Measurements from ENCODE around the gene HMCN2.
"Not testable (repeated sequence)": the region's sequence is repeated elsewhere in the genome, so short reads cannot be mapped to it uniquely, and the experiment has no call there.

Gene HMCN2

GRCh38 chr9:130400870-130401269 is 135.3 kb downstream of the HMCN2 start:
- DNase-seq: no peak

DNA sequence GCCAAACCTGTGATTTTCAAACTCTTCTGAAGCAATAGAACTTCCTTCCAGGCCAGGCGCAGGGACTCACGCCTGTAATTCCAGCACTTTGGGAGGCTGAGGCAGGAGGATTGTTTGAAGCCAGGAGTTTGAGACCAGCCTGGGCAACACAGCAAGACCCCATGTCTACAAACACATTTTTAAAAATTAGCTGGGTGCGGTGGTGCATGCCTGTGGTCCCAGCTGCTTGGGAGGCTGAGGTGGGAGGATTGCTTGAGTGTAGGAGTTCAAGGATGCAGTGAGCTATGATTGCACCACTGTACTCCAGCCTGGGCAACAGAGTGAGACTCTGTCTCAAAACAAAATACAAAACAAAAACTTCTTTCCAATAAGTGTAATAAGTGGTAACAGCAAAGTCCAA is 136.2 kb downstream of the HMCN2 start:
- DNase-seq: not testable (repeated sequence)

DNA sequence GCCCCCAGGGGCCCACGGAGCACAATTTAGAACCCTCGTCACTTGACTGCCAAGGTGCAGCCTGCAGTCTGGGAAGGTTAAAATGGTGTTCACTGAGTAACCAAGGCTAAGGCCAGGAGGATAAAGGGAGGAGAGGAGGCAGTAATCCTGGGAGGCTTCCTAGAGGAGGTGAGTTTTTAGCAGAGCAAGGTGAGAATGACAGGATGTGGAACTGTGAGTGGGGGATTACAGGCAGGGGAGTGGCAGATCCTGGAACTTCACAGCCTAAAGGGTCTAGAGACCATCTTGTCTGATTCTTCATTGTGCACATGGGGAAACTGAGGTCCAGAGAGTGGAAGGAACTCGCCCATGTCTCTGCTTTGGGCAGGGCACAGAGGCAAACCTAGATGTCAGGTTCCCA is 136.7 kb downstream of the HMCN2 start:
- DNase-seq: no peak

- no peak for DNase-seq
Measured at GRCh38 chr9:130402645-130403440, 137.3 kb downstream of the HMCN2 start.

GRCh38 chr9:130405657-130406257 is 140.2 kb downstream of the HMCN2 start:
- DNase-seq: no peak

DNA sequence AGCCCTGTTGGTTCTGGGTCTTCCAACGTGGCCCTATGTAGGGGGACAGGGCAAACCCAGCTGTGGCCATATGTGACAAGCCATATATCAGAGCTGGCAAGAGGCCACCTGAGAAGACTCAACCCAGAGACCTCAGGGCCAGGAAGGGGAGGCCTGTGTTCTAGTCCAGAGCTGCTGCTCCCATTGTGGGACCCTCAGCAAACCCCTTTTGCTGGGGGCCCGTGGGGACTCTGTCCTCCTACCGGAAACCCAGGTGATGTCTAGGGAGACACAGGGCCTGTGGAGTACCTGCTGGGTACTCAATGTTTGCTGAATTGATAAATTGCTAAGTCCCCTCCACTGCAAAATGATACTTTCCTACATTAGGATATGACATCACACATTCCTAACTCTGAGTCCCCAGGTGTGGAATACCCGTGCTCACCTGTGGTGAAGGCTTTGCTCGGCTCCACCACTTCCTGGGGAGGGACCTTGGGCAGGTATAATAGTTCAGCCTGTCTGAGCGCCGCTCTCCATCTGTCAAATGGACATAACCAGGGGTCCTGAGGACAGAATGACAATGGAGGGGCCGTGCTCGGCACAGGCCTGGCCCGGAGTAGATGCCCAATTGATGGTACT is 140.8 kb downstream of the HMCN2 start:
- no peak for DNase-seq

DNA sequence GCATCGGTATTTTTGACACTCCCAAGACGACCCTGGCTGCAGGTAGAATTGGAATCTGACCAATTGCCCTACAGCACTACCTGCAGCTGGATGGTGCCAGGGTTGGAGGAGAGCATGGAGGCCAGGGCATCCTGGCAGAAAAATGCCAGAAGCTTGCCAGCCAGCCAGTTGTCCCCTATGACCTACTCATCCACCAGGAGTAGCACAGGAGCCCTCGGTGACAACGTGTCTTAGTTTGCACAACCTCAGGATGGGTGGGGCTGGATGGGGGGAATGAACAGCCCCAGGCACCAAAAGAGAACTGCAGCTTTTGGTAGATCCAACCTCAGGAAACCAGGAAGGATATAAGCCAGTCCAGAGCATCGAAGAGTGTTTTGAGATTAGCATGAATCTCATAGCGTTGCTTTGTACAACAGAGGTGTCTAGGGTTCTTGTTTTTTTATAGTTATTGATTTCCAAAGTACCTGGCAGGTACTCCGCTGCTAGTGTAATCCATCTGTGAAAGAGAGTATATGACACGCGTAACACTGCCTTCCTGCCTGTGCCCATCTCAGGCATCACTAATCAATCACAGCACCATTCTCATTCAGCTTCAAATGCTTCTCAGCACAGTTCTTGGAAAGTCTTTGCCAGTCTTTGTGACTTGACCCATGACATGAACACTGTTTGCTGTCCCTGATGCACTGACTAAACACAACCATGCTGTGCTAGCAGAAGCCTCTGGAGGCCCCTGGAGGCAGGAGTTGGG is 142.5 kb downstream of the HMCN2 start:
- no peak for DNase-seq

GRCh38 chr9:130408669-130409068 is 143.1 kb downstream of the HMCN2 start:
- no peak for DNase-seq

DNA sequence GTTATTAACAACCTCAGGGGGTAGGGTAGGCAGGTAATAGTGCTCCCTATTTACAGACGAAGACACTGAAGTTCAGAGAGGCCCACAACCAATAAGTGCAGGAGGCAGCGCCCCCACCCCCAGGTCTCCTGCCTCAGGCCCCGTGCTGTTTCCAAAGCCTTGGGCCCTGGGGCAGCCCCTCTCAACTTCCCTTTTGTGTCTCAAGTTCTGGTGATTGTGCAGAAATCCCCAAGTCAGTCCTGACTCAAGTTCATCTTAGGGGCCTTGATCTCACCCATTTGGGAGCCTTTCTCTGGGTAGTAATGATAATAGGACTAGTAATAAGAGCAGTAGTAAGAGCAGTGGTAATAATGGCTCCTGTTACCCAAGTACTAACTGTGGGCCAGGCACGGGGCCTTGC is 143.7 kb downstream of the HMCN2 start:
- no peak for DNase-seq

DNA sequence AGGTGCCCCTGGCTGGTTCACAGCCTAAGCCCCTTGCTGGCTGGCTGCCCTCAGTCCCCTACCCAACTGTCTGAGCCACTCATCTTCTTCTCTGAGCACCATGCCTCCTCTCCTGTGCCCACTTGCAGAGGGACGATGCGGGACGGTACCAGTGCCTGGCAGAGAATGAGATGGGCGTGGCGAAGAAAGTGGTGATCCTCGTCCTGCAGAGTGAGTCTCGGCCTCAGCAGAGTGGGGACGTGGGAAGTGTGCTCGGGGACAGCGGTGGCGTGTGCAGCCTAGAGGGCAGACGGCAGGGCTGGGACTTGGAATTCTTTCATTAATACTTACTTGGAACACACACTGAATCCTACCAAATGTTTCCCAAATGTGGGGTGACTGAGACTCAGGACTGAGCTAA is 144.9 kb downstream of the HMCN2 start:
- no peak for DNase-seq

DNA sequence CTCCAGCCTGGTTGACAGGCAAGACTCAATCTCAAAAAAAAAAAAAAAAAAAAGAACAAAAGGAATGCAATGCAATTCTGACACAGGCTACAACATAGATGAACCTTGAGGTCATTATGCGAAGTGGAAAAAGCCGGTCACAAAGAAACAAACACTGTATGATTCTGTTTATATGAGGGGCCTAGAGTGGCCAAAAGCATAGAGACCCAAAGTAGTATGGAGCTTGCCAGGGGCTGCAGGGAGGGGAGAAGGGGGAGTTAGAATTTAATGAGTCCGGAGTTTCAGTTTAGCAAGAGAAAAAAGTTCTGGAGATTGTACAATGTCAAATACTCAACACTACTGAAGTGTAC is 146.0 kb downstream of the HMCN2 start:
- DNase-seq: no peak

- no peak for DNase-seq
Measured at GRCh38 chr9:130414081-130414731, 148.6 kb downstream of the HMCN2 start.

- DNase-seq: no peak
Measured at GRCh38 chr9:130414910-130415746, 149.6 kb downstream of the HMCN2 start.

- DNase-seq: no peak
Measured at GRCh38 chr9:130417602-130418001, 152.0 kb downstream of the HMCN2 start.

DNA sequence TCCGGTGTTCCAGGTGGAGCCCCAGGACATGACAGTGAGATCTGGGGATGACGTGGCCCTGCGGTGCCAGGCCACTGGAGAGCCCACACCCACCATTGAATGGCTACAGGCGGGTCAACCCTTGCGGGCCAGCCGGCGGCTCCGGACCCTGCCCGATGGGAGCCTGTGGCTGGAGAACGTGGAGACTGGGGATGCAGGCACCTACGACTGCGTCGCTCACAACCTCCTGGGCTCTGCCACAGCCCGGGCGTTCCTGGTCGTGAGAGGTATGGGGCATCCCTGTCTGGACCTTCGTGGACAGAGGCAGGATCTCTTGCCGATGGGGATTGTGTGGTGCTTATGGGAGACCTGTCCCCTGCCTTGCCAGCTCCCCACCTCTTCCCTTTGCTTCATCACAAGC is 153.2 kb downstream of the HMCN2 start:
- DNase-seq: no peak

GRCh38 chr9:130419521-130420035 is 154.0 kb downstream of the HMCN2 start:
- no peak for DNase-seq

DNA sequence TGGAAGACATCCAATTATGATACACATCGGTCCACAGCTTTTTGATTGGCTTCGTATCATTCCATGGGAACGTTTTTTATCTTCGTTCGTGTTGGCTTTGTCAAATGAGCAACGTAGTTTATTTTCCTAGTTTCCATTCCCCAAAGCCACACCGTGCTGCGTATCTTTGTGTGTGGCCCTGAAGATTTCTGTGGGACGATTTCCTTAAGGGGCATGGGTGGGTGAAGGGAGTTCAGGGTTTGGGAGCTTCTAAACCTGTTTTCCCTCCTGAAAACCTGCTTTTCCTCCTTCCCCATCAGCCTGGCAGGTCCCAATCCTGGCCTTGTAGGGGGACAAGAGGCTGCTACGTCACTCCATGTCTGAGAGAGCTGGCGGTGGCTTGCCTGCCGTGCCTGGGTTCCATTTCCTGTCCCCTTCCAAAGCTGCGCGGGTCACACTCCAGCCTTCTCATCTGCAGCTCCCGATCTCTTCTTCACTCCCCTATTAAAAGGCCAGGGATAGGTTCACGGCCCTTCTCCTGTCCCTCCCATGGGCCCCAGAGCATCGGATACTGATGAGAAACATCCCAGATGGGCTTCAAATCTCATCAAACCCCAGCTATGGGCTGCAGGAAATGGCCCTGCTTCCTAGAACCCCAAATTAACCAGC is 155.7 kb downstream of the HMCN2 start:
- DNase-seq: no peak

GRCh38 chr9:130421802-130422276 is 156.3 kb downstream of the HMCN2 start:
- peak; percentile 76 for DNase-seq

DNA sequence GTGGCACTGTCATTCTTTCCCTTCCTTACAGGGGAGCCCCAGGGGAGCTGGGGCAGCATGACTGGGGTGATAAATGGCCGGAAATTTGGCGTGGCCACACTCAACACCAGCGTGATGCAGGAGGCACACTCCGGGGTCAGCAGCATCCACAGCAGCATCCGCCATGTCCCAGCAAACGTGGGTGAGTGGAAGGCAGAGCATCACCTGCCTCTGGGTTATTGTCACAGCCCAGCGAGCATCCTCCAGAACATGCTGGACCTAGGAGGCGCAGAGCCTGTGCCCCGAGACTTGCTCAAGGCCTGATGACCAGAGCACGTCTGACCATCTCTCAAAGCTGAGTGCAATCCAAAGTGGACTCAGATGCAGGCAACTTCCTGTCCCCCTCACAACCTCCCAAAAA is 157.0 kb downstream of the HMCN2 start:
- no peak for DNase-seq

DNA sequence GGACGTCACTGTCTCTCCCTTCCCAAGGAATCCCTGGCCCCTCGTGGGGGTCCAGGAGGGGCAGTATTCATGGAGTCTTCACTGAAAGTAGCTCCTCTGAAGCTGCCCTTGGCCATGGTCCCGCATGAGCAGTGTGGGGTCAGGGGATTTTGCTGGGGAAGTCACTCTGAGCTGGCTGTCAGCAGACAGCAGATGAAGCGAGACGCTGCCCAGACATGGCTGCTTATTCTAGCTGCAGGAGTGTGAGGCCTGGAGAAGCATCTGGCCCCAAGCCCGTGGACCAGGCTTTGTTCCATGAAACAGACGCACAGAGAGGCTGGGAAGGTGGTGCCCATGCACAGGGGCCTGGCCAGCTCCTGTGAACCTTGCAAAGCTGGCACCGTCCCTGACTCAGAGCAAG is 157.7 kb downstream of the HMCN2 start:
- peak; percentile 70 for DNase-seq
